ENCODE results near the gene MAP2K5.

GRCh38 chr15:67501177-67501835, 41.2 kb upstream of the MAP2K5 start:
- TF ChIP-seq CTCF (IDR thresholded peaks at IDR 0.05), result peak; percentile 45
- TF ChIP-seq ZFX (IDR thresholded peaks at IDR 0.05; ENCODE audit: borderline replicate concordance), result no peak
